Naive B cell (primary cell): ENCODE data around the gene ZNRF1. TPM values are rescaled to one million over a fixed set of nuclear protein-coding genes. Genes with fewer than 3 reads are reported as not detected.
"Not testable (repeated sequence)": the region's sequence is repeated elsewhere in the genome, so short reads cannot be mapped to it uniquely, and the experiment has no call there.

Experiments used
- ATAC-seq, 2 donors: fragments of 150-1000 bp; cut with Tn5 transposase; 2 replicates each; pipeline ENCODE4 v1.10.0; 2021; ENCODE audit warnings: low read depth in 2 of 2, mild to moderate bottlenecking in 2 of 2, moderate library complexity in 2 of 2
- DNase-seq: peaks from one replicate; pipeline ENCODE4 v3.0.0; 2022
- H3K27ac Mint-ChIP-seq, 6 donors: one replicate each; pipeline ENCODE4 v1.8.0; 2020 to 2022; ENCODE audit warnings: mild to moderate bottlenecking in 6 of 6, mixed read lengths in 6 of 6, moderate library complexity in 5 of 6, inconsistent platforms in 2 of 6
- H3K27me3 Mint-ChIP-seq, 3 donors: one replicate each; pipeline ENCODE4 v1.8.0; 2021 to 2022; ENCODE audit warnings: mixed read lengths in 3 of 3, mild to moderate bottlenecking in 1 of 3
- H3K36me3 Mint-ChIP-seq, 2 donors: one replicate each; pipeline ENCODE4 v1.8.0; 2020 to 2022; ENCODE audit warnings: mixed read lengths in 2 of 2, inconsistent platforms in 1 of 2, mild to moderate bottlenecking in 1 of 2
- H3K4me1 Mint-ChIP-seq, 3 donors: one replicate each; pipeline ENCODE4 v1.8.0; 2020 to 2022; ENCODE audit warnings: mixed read lengths in 3 of 3, inconsistent platforms in 1 of 3, mild to moderate bottlenecking in 1 of 3, moderate library complexity in 1 of 3
- H3K4me3 Mint-ChIP-seq, 8 donors: one replicate each; pipeline ENCODE4 v1.8.0; 2020 to 2022; ENCODE audit warnings: mild to moderate bottlenecking in 8 of 8, mixed read lengths in 8 of 8, moderate library complexity in 8 of 8, inconsistent platforms in 2 of 8
- H3K9me3 Mint-ChIP-seq, 7 donors: one replicate each; pipeline ENCODE4 v1.8.0; 2020 to 2022; ENCODE audit warnings: mixed read lengths in 7 of 7, mild to moderate bottlenecking in 5 of 7, inconsistent platforms in 2 of 7, moderate library complexity in 1 of 7
- polyA plus RNA-seq, 6 donors: library from polyadenylated mRNA; unstranded; fragments of 300-500 nt; fragmentation: Illumina TruSeq; gene quantifications; one replicate each; pipeline ENCODE4 v1.2.3, GENCODE V29; 2021; ENCODE audit warnings: low read depth in 6 of 6

Gene ZNRF1
- polyA plus RNA-seq, 6 donors from 2014 or later, result 1.1 TPM; not detected in 5

DNA sequence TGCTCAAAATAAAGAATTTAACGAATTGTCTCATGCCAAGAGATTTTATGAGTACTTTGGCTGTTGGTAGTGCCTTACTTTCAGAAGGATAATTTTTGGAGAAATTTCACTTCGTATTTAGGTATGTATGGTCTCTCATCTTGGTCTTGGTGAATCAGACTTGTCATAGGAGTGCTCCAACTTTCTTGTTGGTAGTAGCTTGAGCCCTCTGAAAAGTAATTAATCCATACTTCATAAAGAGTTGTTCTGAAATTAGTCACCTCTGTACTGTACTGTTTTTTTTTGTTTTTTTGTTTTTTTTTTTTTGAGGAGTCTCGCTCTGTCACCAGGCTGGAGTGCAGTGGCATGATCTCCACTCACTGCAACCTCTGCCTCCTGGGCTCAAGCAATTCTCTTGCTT is 11.6 kb downstream of the ZNRF1 start:
- Mint-ChIP-seq H3K9me3 (no peaks in the 10 kb centered on the region), H3K4me3 (no peak overlapping the region), H3K4me1 (peaks cover 3 to 4% (median 4%) of the 10 kb centered on the region in 3 donors), H3K27me3 (peaks cover 0 to 8% (median 0%) of the 10 kb centered on the region in 3 donors), H3K27ac (no peak overlapping the region), H3K36me3 (no peaks in the 10 kb centered on the region)
- ATAC-seq (no peak), DNase-seq (no peak)

- peak overlapping the region in 1 of 6 donors; percentile 36 for H3K27ac Mint-ChIP-seq
- DNase-seq (no peak), ATAC-seq (peak; percentile 40 to 42)
- H3K4me1 Mint-ChIP-seq, result peaks cover 3 to 4% (median 4%) of the 10 kb centered on the region in 3 donors
- H3K36me3 Mint-ChIP-seq, result no peaks in the 10 kb centered on the region
- H3K27me3 Mint-ChIP-seq, result peaks cover 0 to 5% (median 0%) of the 10 kb centered on the region in 3 donors
- H3K9me3 Mint-ChIP-seq, result no peaks in the 10 kb centered on the region
- no peak overlapping the region for H3K4me3 Mint-ChIP-seq
Measured at GRCh38 chr16:75011634-75012307, 12.9 kb downstream of the ZNRF1 start.

- H3K36me3 Mint-ChIP-seq, result no peaks in the 10 kb centered on the region
- H3K4me3 Mint-ChIP-seq, result peak overlapping the region in 1 of 8 donors; percentile 40
- peaks cover 0 to 5% (median 0%) of the 10 kb centered on the region in 3 donors for H3K27me3 Mint-ChIP-seq
- H3K4me1 Mint-ChIP-seq, result peaks cover 3 to 4% (median 4%) of the 10 kb centered on the region in 3 donors
- ATAC-seq, result no peak
- H3K27ac Mint-ChIP-seq, result no peak overlapping the region
- H3K9me3 Mint-ChIP-seq, result no peaks in the 10 kb centered on the region
- DNase-seq, result no peak
Measured at GRCh38 chr16:75012380-75013081, 13.7 kb downstream of the ZNRF1 start.

DNA sequence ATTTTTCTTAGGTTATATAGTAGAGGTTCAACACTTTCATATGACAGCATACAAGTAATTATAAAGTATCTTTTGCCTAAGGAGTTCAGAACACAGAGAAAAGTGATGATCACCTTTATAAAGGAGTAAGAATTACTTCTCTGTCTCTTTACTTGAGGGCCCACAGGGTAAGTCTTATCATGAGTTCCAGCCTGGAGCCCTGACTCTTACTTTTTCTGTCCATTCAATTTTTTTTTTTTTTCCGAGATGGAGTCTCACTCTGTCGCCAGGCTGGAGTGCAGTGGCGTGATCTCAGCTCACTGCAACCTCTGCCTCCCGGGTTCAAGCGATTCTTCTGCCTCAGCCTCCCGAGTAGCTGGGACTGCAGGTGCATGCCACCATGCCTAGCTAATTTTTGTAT is 14.3 kb downstream of the ZNRF1 start:
- not testable (repeated sequence) for DNase-seq, H3K9me3 Mint-ChIP-seq, ATAC-seq, H3K4me1 Mint-ChIP-seq, H3K27ac Mint-ChIP-seq, H3K27me3 Mint-ChIP-seq, H3K4me3 Mint-ChIP-seq, H3K36me3 Mint-ChIP-seq

DNA sequence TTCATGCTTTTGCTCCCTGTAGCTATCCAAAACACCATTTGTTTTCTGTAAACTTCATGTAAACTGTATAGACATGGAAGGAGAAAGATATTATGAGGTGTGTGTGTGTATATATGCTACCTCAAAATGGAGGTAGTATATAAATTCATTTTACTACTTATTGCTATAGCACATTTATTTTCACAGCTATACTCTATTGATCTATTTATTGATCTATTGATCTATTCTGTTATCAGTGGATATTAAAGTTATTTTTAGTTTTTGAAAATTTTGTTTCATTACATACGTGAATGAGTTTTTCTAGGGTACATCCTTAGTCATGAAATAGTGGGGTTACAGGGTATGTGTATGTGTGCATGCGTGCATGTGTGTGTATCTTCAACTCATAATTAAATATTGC is 15.5 kb downstream of the ZNRF1 start:
- H3K36me3 Mint-ChIP-seq, result no peaks in the 10 kb centered on the region
- H3K9me3 Mint-ChIP-seq, result no peaks in the 10 kb centered on the region
- ATAC-seq (no peak), DNase-seq (no peak)
- peaks cover 3 to 4% (median 4%) of the 10 kb centered on the region in 3 donors for H3K4me1 Mint-ChIP-seq
- no peak overlapping the region for H3K27ac Mint-ChIP-seq
- H3K4me3 Mint-ChIP-seq, result no peak overlapping the region
- peaks cover 0 to 3% (median 0%) of the 10 kb centered on the region in 3 donors for H3K27me3 Mint-ChIP-seq

DNA sequence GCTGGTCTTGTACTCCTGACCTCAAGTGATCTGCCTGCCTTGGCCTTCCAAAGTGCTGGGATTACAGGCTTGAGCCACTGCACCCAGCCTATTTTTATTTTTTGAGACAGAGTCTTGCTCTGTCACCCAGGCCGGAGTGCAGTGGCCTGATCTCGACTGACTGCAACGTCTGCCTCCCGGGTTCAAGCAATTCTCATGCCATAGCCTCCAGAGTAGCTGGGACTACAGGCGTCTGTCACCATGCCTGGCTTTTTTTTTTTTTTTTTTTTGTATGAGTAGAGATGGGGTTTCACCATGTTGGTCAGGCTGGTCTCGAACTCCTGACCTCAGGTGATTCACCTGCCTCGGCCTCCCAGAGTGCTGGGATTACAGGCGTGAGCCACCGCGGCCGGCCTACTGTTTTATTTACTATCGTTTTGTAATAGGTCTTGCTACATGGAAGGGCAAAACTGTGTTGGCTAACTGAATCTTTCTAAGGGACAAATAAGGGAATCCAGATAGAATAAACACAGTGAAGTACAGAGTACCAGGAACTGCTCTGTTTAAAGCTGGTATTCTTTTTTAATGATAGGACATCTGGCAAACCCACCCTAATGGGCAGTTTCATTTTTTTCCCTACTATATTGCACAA is 17.7 kb downstream of the ZNRF1 start:
- not testable (repeated sequence) for H3K36me3 Mint-ChIP-seq, H3K27me3 Mint-ChIP-seq, H3K4me1 Mint-ChIP-seq, H3K27ac Mint-ChIP-seq, ATAC-seq, DNase-seq, H3K4me3 Mint-ChIP-seq
- H3K9me3 Mint-ChIP-seq, result peaks cover 5 to 17% (median 8%) of the 10 kb centered on the region in 7 donors

GRCh38 chr16:75017670-75018525 is 19.1 kb downstream of the ZNRF1 start:
- Mint-ChIP-seq H3K27ac (peak overlapping the region in 1 of 6 donors; percentile 7), H3K9me3 (peaks cover 9 to 27% (median 15%) of the 10 kb centered on the region in 7 donors), H3K4me1 (no peaks in the 10 kb centered on the region), H3K36me3 (peaks cover 4 to 13% of the 10 kb centered on the region in 2 donors), H3K4me3 (no peak overlapping the region), H3K27me3 (no peaks in the 10 kb centered on the region)
- no peak for ATAC-seq
- DNase-seq, result no peak

DNA sequence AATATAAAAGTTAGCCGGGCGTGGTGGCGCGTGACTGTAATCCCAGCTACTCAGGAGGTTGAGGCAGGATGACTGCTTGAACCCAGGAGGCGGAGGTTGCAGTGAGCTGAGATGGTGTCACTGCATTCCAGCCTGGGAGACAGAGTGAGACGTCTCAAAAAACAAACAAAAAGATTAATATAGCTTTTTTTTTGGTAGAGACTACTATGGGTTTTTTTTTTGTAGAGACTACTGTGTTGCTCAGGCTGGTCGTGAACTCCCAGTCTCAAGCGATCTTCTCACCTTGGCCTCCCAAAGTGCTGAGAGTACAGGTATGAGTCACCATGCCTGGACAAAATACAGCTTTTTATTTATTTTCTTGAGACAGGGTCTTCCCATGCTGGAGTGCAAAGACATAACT is 20.2 kb downstream of the ZNRF1 start:
- Mint-ChIP-seq H3K36me3 (peaks cover 4 to 13% of the 10 kb centered on the region in 2 donors), H3K4me3 (no peak overlapping the region), H3K4me1 (peaks cover 0 to under 1% (median 0%) of the 10 kb centered on the region in 3 donors), H3K27me3 (no peaks in the 10 kb centered on the region), H3K27ac (no peak overlapping the region), H3K9me3 (peaks cover 9 to 29% (median 17%) of the 10 kb centered on the region in 7 donors)
- DNase-seq (no peak), ATAC-seq (no peak)

- no peak overlapping the region for H3K27ac Mint-ChIP-seq
- ATAC-seq, result no peak
- peaks cover 3 to 6% (median 3%) of the 10 kb centered on the region in 3 donors for H3K4me1 Mint-ChIP-seq
Measured at GRCh38 chr16:75019586-75019985, 20.8 kb downstream of the ZNRF1 start.

GRCh38 chr16:75021410-75021809 is 22.6 kb downstream of the ZNRF1 start:
- Mint-ChIP-seq H3K4me3 (peak overlapping the region in 1 of 8 donors; percentile 51), H3K36me3 (peaks cover 4 to 13% of the 10 kb centered on the region in 2 donors), H3K27ac (no peak overlapping the region), H3K9me3 (peaks cover 9 to 29% (median 17%) of the 10 kb centered on the region in 7 donors), H3K27me3 (peaks cover 0 to 5% (median 0%) of the 10 kb centered on the region in 3 donors), H3K4me1 (peaks cover 3 to 7% (median 3%) of the 10 kb centered on the region in 3 donors)
- ATAC-seq, result no peak
- DNase-seq, result no peak

More at GRCh38 chr16:75019586-75019985, 20.8 kb downstream of the ZNRF1 start:
- peaks cover 4 to 13% of the 10 kb centered on the region in 2 donors for H3K36me3 Mint-ChIP-seq
- peaks cover 0 to 5% (median 0%) of the 10 kb centered on the region in 3 donors for H3K27me3 Mint-ChIP-seq
- H3K9me3 Mint-ChIP-seq, result peaks cover 9 to 29% (median 17%) of the 10 kb centered on the region in 7 donors
- no peak for DNase-seq
- peak overlapping the region in 2 of 8 donors; percentile 37 to 59 for H3K4me3 Mint-ChIP-seq

DNA sequence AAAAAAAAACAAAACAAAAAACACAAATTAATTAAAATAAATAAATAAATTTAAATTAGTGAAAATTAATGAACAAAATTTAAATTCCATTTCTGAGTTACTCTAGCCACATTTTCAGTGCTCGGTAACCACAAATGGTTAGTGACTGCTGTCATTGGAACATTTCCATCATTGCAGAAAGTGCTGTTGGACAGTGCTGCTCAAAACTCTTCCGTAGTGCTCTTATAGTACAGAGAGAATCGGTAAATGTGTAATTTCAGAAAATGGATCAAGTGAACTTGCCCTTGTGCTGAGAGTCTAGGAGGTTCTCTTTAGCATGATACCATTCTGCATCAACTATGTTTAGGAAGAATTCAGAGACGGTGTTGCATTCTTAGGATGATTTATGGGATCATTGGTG is 23.7 kb downstream of the ZNRF1 start:
- ATAC-seq, result no peak
- peaks cover 9 to 29% (median 17%) of the 10 kb centered on the region in 7 donors for H3K9me3 Mint-ChIP-seq
- H3K4me1 Mint-ChIP-seq, result peaks cover 3 to 7% (median 3%) of the 10 kb centered on the region in 3 donors
- H3K27ac Mint-ChIP-seq, result peak overlapping the region in 1 of 6 donors; percentile 39
- peaks cover 0 to 5% (median 0%) of the 10 kb centered on the region in 3 donors for H3K27me3 Mint-ChIP-seq
- peaks cover 4 to 13% of the 10 kb centered on the region in 2 donors for H3K36me3 Mint-ChIP-seq
- no peak for DNase-seq
- H3K4me3 Mint-ChIP-seq, result no peak overlapping the region

DNA sequence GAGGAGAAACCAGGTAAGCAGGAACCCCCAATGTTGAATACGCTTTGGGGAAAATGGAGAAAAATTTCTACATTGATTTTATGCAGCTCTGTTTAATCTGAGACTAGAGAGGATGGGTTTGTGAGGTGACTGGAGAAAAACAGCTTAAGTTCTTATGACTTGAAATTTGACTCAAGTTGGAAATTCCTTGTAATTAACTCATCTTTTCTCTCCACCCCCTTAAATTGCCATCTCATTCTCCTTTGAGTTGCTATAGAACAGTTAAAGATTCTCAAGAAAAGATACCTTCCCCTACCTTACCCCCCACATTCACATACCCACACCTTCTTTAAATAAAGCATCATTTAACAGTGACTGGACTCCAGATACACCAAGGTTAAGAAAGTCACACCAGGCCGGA is 24.2 kb downstream of the ZNRF1 start:
- peaks cover 9 to 29% (median 17%) of the 10 kb centered on the region in 7 donors for H3K9me3 Mint-ChIP-seq
- peaks cover 3 to 7% (median 3%) of the 10 kb centered on the region in 3 donors for H3K4me1 Mint-ChIP-seq
- H3K27ac Mint-ChIP-seq, result no peak overlapping the region
- peaks cover 4 to 13% of the 10 kb centered on the region in 2 donors for H3K36me3 Mint-ChIP-seq
- peaks cover 0 to 5% (median 0%) of the 10 kb centered on the region in 3 donors for H3K27me3 Mint-ChIP-seq
- DNase-seq, result no peak
- no peak for ATAC-seq
- no peak overlapping the region for H3K4me3 Mint-ChIP-seq
